Measurements from ENCODE around the gene RASSF5. TPM values are rescaled to one million over a fixed set of nuclear protein-coding genes. Genes with fewer than 3 reads are reported as not detected.

Gene RASSF5
- total RNA-seq, 1 donor from 2014 or later = 28.5 TPM

- Histone ChIP-seq H3K4me1 (peaks cover 31% of the 10 kb centered on the region), H3K27ac (no peak overlapping the region), H3K36me3 (peaks cover 0 to 65% of the 10 kb centered on the region in 2 donors), H3K27me3 (no peaks in the 10 kb centered on the region), H3K4me3 (no peak overlapping the region), H3K9me3 (no peaks in the 10 kb centered on the region)
- intact Hi-C loops (cut with DNase I) = no loop called here
- no peak for DNase-seq (ENCODE audit: extremely low spot score in 2 of 2)
- TF ChIP-seq POLR2A (IDR thresholded peaks at IDR 0.05) = no peak
- TF ChIP-seq POLR2AphosphoS5 (IDR thresholded peaks at IDR 0.05; ENCODE audit: insufficient read depth in 1 of 2, low read depth in 1 of 2) = no peak
- no peak for TF ChIP-seq CTCF (IDR thresholded peaks at IDR 0.05)
Observed at GRCh38 chr1:206593351-206593925, 86.1 kb downstream of the RASSF5 start.

GRCh38 chr1:206595581-206596318 is 88.4 kb downstream of the RASSF5 start:
- H3K4me1 ChIP-seq = peaks cover 8% of the 10 kb centered on the region
- intact Hi-C loops (cut with DNase I) = no loop called here
- DNase-seq (ENCODE audit: extremely low spot score in 2 of 2) = no peak
- H3K36me3 ChIP-seq = peaks cover 0 to 88% of the 10 kb centered on the region in 2 donors
- no peak overlapping the region for H3K27ac ChIP-seq
- TF ChIP-seq POLR2A (IDR thresholded peaks at IDR 0.05) (no peak), POLR2AphosphoS5 (IDR thresholded peaks at IDR 0.05; ENCODE audit: insufficient read depth in 1 of 2, low read depth in 1 of 2) (no peak), CTCF (IDR thresholded peaks at IDR 0.05) (no peak)
- no peak overlapping the region for H3K4me3 ChIP-seq
- H3K27me3 ChIP-seq = no peaks in the 10 kb centered on the region
- no peaks in the 10 kb centered on the region for H3K9me3 ChIP-seq

GRCh38 chr1:206596319-206596666 is 89.0 kb downstream of the RASSF5 start:
- Histone ChIP-seq H3K4me1 (peaks cover 3% of the 10 kb centered on the region), H3K9me3 (no peaks in the 10 kb centered on the region), H3K27ac (no peak overlapping the region), H3K4me3 (no peak overlapping the region), H3K36me3 (peaks cover 0 to 93% of the 10 kb centered on the region in 2 donors), H3K27me3 (no peaks in the 10 kb centered on the region)
- no peak for DNase-seq (ENCODE audit: extremely low spot score in 2 of 2)
- intact Hi-C loops (cut with DNase I) = no loop called here
- TF ChIP-seq POLR2A (IDR thresholded peaks at IDR 0.05) = no peak
- no peak for TF ChIP-seq CTCF (IDR thresholded peaks at IDR 0.05)
- TF ChIP-seq POLR2AphosphoS5 (IDR thresholded peaks at IDR 0.05; ENCODE audit: insufficient read depth in 1 of 2, low read depth in 1 of 2) = no peak

- H3K36me3 ChIP-seq = peaks cover 5 to 93% of the 10 kb centered on the region in 2 donors
Observed at GRCh38 chr1:206600527-206600926, 93.2 kb downstream of the RASSF5 start.

More at GRCh38 chr1:206600527-206600926, 93.2 kb downstream of the RASSF5 start:
- H3K4me1 ChIP-seq = no peaks in the 10 kb centered on the region
- no peak for TF ChIP-seq POLR2AphosphoS5 (IDR thresholded peaks at IDR 0.05; ENCODE audit: insufficient read depth in 1 of 2, low read depth in 1 of 2)
- no peak for TF ChIP-seq CTCF (IDR thresholded peaks at IDR 0.05)
- no peak for TF ChIP-seq POLR2A (IDR thresholded peaks at IDR 0.05)
- no peaks in the 10 kb centered on the region for H3K27me3 ChIP-seq
- no peak for DNase-seq (ENCODE audit: extremely low spot score in 2 of 2)
- H3K27ac ChIP-seq = no peak overlapping the region
- H3K4me3 ChIP-seq = no peak overlapping the region
- intact Hi-C loops (cut with DNase I) = no loop called here
- H3K9me3 ChIP-seq = no peaks in the 10 kb centered on the region
